Stimulated activated CD4-positive, alpha-beta T cell treated with anti-CD3 and anti-CD28 coated beads, Interleukin-4, amount 100 ng/mL, for 48 hours (primary cell): ENCODE measurements around the gene MROH8.
"Not testable (repeated sequence)": the region's sequence is repeated elsewhere in the genome, so short reads cannot be mapped to it uniquely, and the experiment has no call there.

Experiments
- DNase-seq, 2 donors: peaks; one replicate each; pipeline ENCODE4 v3.0.0-alpha.2; 2020; ENCODE audit warnings: low read depth in 2 of 2

MROH8 gene

DNA sequence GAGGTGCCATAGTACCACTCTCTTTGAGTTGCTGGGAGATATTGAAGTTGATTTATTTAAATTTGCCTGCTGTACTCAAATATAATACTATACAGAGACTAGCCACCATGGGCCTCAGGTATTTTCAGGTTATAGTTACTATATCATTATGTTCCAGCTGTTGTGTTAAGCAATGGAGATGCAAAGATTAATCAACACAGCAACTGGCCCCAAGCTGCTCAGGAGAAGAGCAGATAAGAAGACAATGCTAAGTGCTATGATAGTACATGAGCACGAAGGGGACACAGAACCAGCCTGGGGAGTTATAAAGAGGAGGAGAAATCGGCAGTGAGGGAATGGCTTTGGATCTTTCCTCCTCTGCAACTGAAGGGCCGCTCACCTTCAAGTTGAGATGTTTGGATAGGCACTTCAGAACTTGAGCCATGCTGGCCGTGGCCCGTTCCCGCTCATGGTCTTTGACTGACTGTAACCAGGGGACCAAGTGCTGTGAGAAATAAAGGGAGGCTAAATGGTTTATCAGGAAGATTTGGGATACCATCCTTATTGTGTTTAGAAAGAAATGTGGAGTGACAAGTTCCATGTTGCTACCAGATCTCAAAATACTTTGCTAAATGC lies 24.6 kb downstream of the MROH8 start:
- DNase-seq = no peak

DNA sequence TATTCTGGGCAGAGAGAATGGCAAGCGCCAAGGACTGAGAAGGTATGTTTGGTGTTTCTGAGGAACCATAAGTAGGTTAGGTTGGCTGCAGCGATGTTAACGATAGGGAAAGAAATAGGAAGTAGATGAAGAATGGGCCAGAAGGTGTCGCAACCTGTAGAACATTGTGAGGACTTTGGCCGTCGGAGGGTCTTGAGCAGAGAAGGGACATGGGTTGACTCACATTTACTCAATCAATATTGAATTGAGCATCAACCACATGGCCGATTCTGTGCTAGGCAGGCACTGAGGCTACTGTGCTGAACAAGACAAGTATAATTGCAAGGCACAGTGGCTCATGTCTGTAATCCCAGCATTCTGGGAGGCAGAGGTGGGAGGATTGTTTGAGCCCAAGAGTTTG lies 27.1 kb downstream of the MROH8 start:
- no peak for DNase-seq

DNA sequence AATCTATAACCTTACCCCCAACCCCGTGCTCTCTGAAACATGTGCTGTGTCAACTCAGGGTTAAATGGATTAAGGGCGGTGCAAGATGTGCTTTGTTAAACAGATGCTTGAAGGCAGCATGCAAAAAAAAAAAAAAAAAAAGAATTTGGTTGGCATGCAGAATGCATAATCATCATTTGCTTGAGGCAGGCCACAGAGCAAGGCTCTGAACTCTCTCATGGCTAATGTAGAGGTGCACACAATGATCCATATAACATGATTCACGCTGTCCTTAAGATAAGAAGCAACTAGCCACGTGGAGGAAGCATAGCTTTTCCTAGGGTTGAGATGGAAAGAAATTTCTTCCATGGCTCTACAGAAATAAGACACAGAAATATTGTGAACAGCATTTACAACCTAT lies 27.8 kb downstream of the MROH8 start:
- no peak for DNase-seq

DNA sequence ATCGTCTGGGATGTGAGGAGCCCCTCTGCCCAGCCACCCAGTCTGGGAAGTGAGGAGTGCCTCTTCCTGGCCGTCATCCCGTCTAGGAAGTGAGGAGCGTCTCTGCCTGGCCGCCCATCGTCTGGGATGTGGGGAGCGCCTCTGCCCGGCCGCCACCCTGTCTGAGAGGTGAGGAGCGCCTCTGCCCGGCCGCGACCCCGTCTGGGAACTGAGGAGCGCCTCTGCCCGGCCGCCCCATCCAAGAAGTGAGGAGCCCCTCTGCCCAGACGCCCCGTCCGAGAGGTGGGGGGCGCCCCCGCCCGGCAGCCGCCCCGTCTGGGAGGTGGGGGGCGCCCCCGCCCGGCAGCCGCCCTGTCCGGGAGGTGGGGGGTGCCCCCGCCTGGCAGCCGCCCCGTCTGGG lies 28.5 kb downstream of the MROH8 start:
- DNase-seq = not testable (repeated sequence)

- no peak for DNase-seq
These were observed 32.1 kb downstream of the MROH8 start for GRCh38 chr20:37147250-37147649.

- DNase-seq = no peak
These were observed 34.4 kb downstream of the MROH8 start for GRCh38 chr20:37144856-37145404.

GRCh38 chr20:37142708-37143107 lies 36.6 kb downstream of the MROH8 start:
- no peak for DNase-seq

DNA sequence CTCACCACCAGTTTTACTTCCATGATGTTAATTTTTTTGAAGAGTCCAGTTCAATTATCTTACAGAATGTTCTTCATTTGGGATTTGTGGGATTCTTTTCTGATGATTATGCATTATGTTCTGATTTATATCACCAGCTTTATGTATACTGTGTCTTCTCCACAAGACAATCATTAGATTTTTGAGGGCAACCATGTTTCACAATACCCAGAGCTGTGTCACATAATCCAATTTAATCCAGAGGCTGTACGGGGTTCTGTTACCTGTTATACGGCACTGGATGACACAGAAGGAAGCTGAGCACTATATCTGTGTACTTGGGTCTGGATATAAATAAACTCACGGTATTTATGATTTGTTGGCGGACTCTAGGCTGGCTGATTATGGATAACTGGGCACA lies 41.8 kb downstream of the MROH8 start:
- no peak for DNase-seq

DNA sequence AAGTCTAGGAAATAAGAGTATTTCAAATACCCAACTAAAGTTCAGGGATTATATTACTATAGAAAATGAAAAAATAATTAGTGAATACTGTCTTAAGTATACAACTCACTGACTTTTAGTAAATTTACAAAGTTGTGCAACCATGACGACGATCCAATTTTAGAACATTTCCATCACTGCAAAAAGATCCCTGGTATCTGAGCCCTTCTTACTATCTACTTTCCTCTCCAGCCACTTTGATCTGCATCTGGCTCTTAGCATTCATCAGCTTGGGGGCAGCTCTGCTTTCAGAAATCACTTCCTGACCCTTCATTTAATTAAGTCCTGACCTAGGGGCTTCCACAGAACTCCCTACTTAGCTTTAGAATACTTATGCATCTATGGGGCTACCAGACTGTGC lies 45.4 kb downstream of the MROH8 start:
- no peak for DNase-seq

DNA sequence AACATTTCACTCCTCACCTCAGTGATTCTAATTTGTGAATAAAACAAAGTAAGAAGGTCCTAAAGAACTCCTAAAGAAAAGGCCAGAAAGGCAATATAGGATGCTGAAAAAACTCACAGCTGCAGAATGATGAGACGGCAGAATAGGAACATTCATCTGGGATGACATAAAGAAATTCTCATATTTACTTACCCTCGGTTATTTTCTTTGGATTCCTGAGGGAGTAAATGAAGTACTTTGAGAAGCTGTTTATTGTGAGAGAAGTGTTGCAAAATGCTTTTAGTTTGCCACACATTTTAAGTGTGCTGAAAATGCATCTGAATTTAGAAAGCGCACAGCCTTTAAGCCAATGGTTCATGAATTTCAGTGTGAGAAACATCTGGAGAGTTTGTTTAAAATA lies 47.9 kb downstream of the MROH8 start:
- no peak for DNase-seq

DNA sequence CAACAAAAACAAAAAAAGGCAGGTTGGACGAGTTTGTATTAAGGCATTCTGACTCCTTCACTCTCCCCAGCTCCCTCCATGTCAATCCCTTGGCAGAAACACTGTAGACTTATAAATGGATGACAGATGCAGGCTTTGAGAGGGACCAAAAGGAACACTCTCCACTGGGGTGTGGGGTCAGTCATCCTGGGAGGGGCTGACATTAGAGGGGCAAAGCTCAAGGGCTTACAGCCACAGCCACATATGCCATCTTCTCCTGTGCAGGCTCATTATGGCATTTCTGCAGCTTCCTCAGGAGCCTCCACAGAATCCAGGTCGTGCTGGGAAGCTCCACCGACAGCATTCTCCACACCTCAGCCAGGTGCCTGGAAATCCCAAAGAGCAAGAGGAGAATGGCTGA lies 50.5 kb downstream of the MROH8 start:
- DNase-seq = no peak

DNA sequence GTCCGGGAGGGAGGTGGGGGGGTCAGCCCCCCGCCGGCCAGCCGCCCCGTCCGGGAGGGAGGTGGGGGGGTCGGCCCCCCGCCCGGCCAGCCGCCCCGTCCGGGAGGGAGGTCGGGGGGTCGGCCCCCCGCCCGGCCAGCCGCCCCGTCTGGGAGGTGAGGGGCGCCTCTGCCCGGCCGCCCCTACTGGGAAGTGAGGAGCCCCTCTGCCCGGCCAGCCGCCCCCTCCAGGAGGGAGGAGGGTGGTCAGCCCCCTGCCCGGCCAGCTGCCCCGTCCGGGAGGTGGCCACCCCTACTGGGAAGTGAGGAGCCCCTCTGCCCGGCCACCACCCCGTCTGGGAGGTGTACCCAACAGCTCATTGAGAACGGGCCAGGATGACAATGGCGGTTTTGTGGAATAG lies 53.1 kb downstream of the MROH8 start:
- not testable (repeated sequence) for DNase-seq

GRCh38 chr20:37123441-37123840 lies 55.9 kb downstream of the MROH8 start:
- no peak for DNase-seq

DNA sequence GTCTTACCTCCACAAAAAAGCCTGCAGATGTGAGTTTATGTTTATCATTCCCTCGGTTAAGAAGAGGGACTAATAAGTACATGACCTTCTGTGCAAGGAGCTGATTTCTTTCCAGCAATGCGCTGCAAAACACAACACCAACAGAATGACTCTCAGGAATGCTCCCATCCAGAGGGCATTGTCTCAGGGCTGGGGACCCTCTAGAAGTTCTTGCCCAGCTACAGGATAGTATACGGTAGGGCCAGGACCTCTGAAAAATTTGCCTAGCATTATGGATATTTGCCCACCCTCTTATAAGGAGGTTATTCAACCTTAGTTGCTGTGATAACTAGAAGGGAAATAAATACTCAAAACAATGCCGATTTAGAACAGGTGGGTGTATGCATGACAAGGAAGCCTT lies 58.9 kb downstream of the MROH8 start:
- no peak for DNase-seq

GRCh38 chr20:37119356-37120036 lies 59.9 kb downstream of the MROH8 start:
- no peak for DNase-seq

- DNase-seq = no peak
These were observed 65.3 kb downstream of the MROH8 start for GRCh38 chr20:37114012-37114411.

DNA sequence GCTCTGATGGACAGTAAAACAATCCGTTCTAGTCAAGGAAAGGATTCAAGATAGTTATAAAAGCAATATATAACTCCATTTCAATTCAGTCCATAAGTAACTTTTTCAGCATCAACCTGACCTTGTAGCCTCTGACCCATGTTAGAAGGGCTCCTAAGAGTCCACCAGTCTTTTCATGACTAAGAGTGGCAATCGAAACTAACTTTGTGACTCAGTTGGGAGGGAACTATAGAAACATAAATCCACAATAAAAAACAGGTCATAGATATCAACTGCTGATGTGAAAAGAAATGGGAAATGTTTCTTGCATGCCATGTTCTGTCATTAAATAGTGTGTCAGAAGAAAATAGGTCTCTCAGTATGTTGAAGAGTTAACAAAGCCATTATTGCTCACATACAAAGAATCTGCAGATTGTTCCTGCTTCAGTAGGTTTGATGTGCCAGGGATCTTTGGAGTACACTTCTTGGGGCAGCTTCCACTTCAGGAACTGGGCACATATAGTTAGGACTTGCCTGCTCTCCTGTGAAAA lies 67.4 kb downstream of the MROH8 start:
- DNase-seq = no peak

GRCh38 chr20:37108676-37109075 lies 70.7 kb downstream of the MROH8 start:
- DNase-seq = no peak

GRCh38 chr20:37102571-37102970 lies 76.8 kb downstream of the MROH8 start:
- DNase-seq = no peak

GRCh38 chr20:37096415-37097041 lies 82.8 kb downstream of the MROH8 start:
- no peak for DNase-seq

- peak; percentile 82 to 84 for DNase-seq
These were observed 83.5 kb downstream of the MROH8 start, which contains the start of gene RBL1 for GRCh38 chr20:37095599-37096414. Gene RBL1, minus strand, starts transcription at chr20:37095997. Its CDS starts 69 bp downstream, at chr20:37095928.

- peak; percentile 23 to 25 for DNase-seq
These were observed 84.2 kb downstream of the MROH8 start for GRCh38 chr20:37095108-37095598.
